ENCODE data around the gene MAP3K19.

GRCh38 chr2:135050684-135051083 lies 3.4 kb upstream of the MAP3K19 start:
- TF ChIP-seq POLR2A (IDR thresholded peaks at IDR 0.05) (no peak), CTCF (IDR thresholded peaks at IDR 0.05) (no peak), POLR2AphosphoS5 (IDR thresholded peaks at IDR 0.05) (no peak)

Data from transverse colon (tissue), 4 donors.